Thyroid gland (tissue), 4 donors: ENCODE results near the gene TSTD2.

Experiments used
- CTCF ChIP-seq, 6 experiments: fragments of 200-600 bp in 3 of 6; fragments of 450-650 bp in 3 of 6; sonication (generic) in 3 of 6; IDR thresholded peaks; one replicate each; pipeline ENCODE4 v1.5.1; 2016 to 2019; ENCODE audit warnings: antibody characterized with exemption in 6 of 6, mild to moderate bottlenecking in 2 of 6, inconsistent platforms in 1 of 6, moderate library complexity in 1 of 6
- POLR2A ChIP-seq, 2 donors: fragments of 450-650 bp; IDR thresholded peaks; one replicate each; pipeline ENCODE4 v1.6.1; 2017; ENCODE audit warnings: antibody characterized with exemption in 2 of 2, mild to moderate bottlenecking in 2 of 2, moderate library complexity in 1 of 2

GRCh38 chr9:97665742-97666141 lies 32.6 kb upstream of the TSTD2 start:
- no peak for TF ChIP-seq POLR2A (IDR thresholded peaks at IDR 0.05)
- no peak for TF ChIP-seq CTCF (IDR thresholded peaks at IDR 0.05)
